ENCODE measurements around the gene TADA2B.
A peak's percentile ranks its signal among the peaks of the same experiment; 100 is the strongest.
"Not testable (repeated sequence)": the region's sequence is repeated elsewhere in the genome, so short reads cannot be mapped to it uniquely, and the experiment has no call there.

TADA2B gene

GRCh38 chr4:7083597-7084563, 40.7 kb downstream of the TADA2B start:
- no peak for DNase-seq

GRCh38 chr4:7084564-7084961, 41.4 kb downstream of the TADA2B start:
- DNase-seq: not testable (repeated sequence)

GRCh38 chr4:7086384-7086783, 43.2 kb downstream of the TADA2B start:
- no peak for DNase-seq

GRCh38 chr4:7087036-7087435, 43.9 kb downstream of the TADA2B start:
- no peak for DNase-seq

GRCh38 chr4:7089213-7089986, 46.2 kb downstream of the TADA2B start:
- no peak for DNase-seq

- no peak for DNase-seq
Observed at GRCh38 chr4:7092026-7092425, 48.9 kb downstream of the TADA2B start.

GRCh38 chr4:7094916-7095315, 51.7 kb downstream of the TADA2B start:
- no peak for DNase-seq

- DNase-seq: no peak
Observed at GRCh38 chr4:7095611-7096155, 52.5 kb downstream of the TADA2B start.

- DNase-seq: no peak
Observed at GRCh38 chr4:7096236-7096635, 53.1 kb downstream of the TADA2B start.

- DNase-seq: peak; percentile 67
Observed at GRCh38 chr4:7101692-7102515, 58.7 kb downstream of the TADA2B start.

GRCh38 chr4:7102516-7102909, 59.3 kb downstream of the TADA2B start:
- DNase-seq: not testable (repeated sequence)

- peak; percentile 86 for DNase-seq
Observed at GRCh38 chr4:7103031-7103606, 59.9 kb downstream of the TADA2B start.

GRCh38 chr4:7103607-7104365, 60.6 kb downstream of the TADA2B start:
- peak; percentile 72 for DNase-seq

- DNase-seq: no peak
Observed at GRCh38 chr4:7104366-7105031, 61.3 kb downstream of the TADA2B start.

GRCh38 chr4:7105276-7105675, 62.1 kb downstream of the TADA2B start:
- peak; percentile 77 for DNase-seq

- DNase-seq: no peak
Observed at GRCh38 chr4:7107166-7107905, 64.2 kb downstream of the TADA2B start.

Data from right hindlimb (tissue), 1 donor.